ENCODE data around the gene CPLX3.

CPLX3 gene

GRCh38 chr15:74804935-74805334, 21.5 kb upstream of the CPLX3 start:
- DNase-seq = no peak
- H3K4me1 ChIP-seq (ENCODE audit: control insufficient read depth, insufficient read depth, low read length, poor library complexity, severe bottlenecking) = peaks cover 7% of the 10 kb centered on the region
- no peaks in the 10 kb centered on the region for H3K27me3 ChIP-seq (replicated peaks; ENCODE audit: control insufficient read depth, insufficient read depth, low read length, poor library complexity, severe bottlenecking)
- H3K27ac ChIP-seq (ENCODE audit: insufficient read depth, low read length, poor library complexity, severe bottlenecking) = no peak overlapping the region
- no peak overlapping the region for H3K4me3 ChIP-seq (ENCODE audit: insufficient read depth, low read depth, low read length, poor library complexity, severe bottlenecking)
- peaks cover 45% of the 10 kb centered on the region for H3K36me3 ChIP-seq (ENCODE audit: control insufficient read depth, insufficient read depth, low read length)
- no peaks in the 10 kb centered on the region for H3K9me3 ChIP-seq (ENCODE audit: control insufficient read depth, low read length)

- H3K4me3 ChIP-seq (ENCODE audit: insufficient read depth, low read depth, low read length, poor library complexity, severe bottlenecking) = no peak overlapping the region
- no peak overlapping the region for H3K27ac ChIP-seq (ENCODE audit: insufficient read depth, low read length, poor library complexity, severe bottlenecking)
- peaks cover 6% of the 10 kb centered on the region for H3K4me1 ChIP-seq (ENCODE audit: control insufficient read depth, insufficient read depth, low read length, poor library complexity, severe bottlenecking)
- no peak for DNase-seq
- H3K9me3 ChIP-seq (ENCODE audit: control insufficient read depth, low read length) = no peaks in the 10 kb centered on the region
- H3K27me3 ChIP-seq (replicated peaks; ENCODE audit: control insufficient read depth, insufficient read depth, low read length, poor library complexity, severe bottlenecking) = no peaks in the 10 kb centered on the region
- H3K36me3 ChIP-seq (ENCODE audit: control insufficient read depth, insufficient read depth, low read length) = peaks cover 22% of the 10 kb centered on the region
Observed at GRCh38 chr15:74807282-74807681, 19.1 kb upstream of the CPLX3 start.

GRCh38 chr15:74808078-74808839, 18.2 kb upstream of the CPLX3 start:
- no peak overlapping the region for H3K4me3 ChIP-seq (ENCODE audit: insufficient read depth, low read depth, low read length, poor library complexity, severe bottlenecking)
- H3K9me3 ChIP-seq (ENCODE audit: control insufficient read depth, low read length) = no peaks in the 10 kb centered on the region
- no peak for DNase-seq
- H3K4me1 ChIP-seq (ENCODE audit: control insufficient read depth, insufficient read depth, low read length, poor library complexity, severe bottlenecking) = peaks cover 6% of the 10 kb centered on the region
- H3K27me3 ChIP-seq (replicated peaks; ENCODE audit: control insufficient read depth, insufficient read depth, low read length, poor library complexity, severe bottlenecking) = no peaks in the 10 kb centered on the region
- H3K36me3 ChIP-seq (ENCODE audit: control insufficient read depth, insufficient read depth, low read length) = peaks cover 12% of the 10 kb centered on the region
- no peak overlapping the region for H3K27ac ChIP-seq (ENCODE audit: insufficient read depth, low read length, poor library complexity, severe bottlenecking)

- no peak overlapping the region for H3K27ac ChIP-seq (ENCODE audit: insufficient read depth, low read length, poor library complexity, severe bottlenecking)
- DNase-seq = no peak
- H3K27me3 ChIP-seq (replicated peaks; ENCODE audit: control insufficient read depth, insufficient read depth, low read length, poor library complexity, severe bottlenecking) = no peaks in the 10 kb centered on the region
- peaks cover 6% of the 10 kb centered on the region for H3K36me3 ChIP-seq (ENCODE audit: control insufficient read depth, insufficient read depth, low read length)
- H3K9me3 ChIP-seq (ENCODE audit: control insufficient read depth, low read length) = no peaks in the 10 kb centered on the region
- peaks cover 6% of the 10 kb centered on the region for H3K4me1 ChIP-seq (ENCODE audit: control insufficient read depth, insufficient read depth, low read length, poor library complexity, severe bottlenecking)
- H3K4me3 ChIP-seq (ENCODE audit: insufficient read depth, low read depth, low read length, poor library complexity, severe bottlenecking) = no peak overlapping the region
Observed at GRCh38 chr15:74808840-74809229, 17.6 kb upstream of the CPLX3 start.

- Histone ChIP-seq H3K9me3 (ENCODE audit: control insufficient read depth, low read length) (no peaks in the 10 kb centered on the region), H3K36me3 (ENCODE audit: control insufficient read depth, insufficient read depth, low read length) (peaks cover 2% of the 10 kb centered on the region), H3K27ac (ENCODE audit: insufficient read depth, low read length, poor library complexity, severe bottlenecking) (no peak overlapping the region), H3K27me3 (replicated peaks; ENCODE audit: control insufficient read depth, insufficient read depth, low read length, poor library complexity, severe bottlenecking) (no peaks in the 10 kb centered on the region), H3K4me1 (ENCODE audit: control insufficient read depth, insufficient read depth, low read length, poor library complexity, severe bottlenecking) (peaks cover 6% of the 10 kb centered on the region), H3K4me3 (ENCODE audit: insufficient read depth, low read depth, low read length, poor library complexity, severe bottlenecking) (no peak overlapping the region)
- no peak for DNase-seq
Observed at GRCh38 chr15:74809242-74809641, 17.2 kb upstream of the CPLX3 start.

- peaks cover 6% of the 10 kb centered on the region for H3K4me1 ChIP-seq (ENCODE audit: control insufficient read depth, insufficient read depth, low read length, poor library complexity, severe bottlenecking)
- no peak overlapping the region for H3K27ac ChIP-seq (ENCODE audit: insufficient read depth, low read length, poor library complexity, severe bottlenecking)
- H3K27me3 ChIP-seq (replicated peaks; ENCODE audit: control insufficient read depth, insufficient read depth, low read length, poor library complexity, severe bottlenecking) = no peaks in the 10 kb centered on the region
- no peak overlapping the region for H3K4me3 ChIP-seq (ENCODE audit: insufficient read depth, low read depth, low read length, poor library complexity, severe bottlenecking)
- H3K9me3 ChIP-seq (ENCODE audit: control insufficient read depth, low read length) = no peaks in the 10 kb centered on the region
- no peak for DNase-seq
- H3K36me3 ChIP-seq (ENCODE audit: control insufficient read depth, insufficient read depth, low read length) = no peaks in the 10 kb centered on the region
Observed at GRCh38 chr15:74809956-74810355, 16.5 kb upstream of the CPLX3 start.

- DNase-seq = no peak
- Histone ChIP-seq H3K27me3 (replicated peaks; ENCODE audit: control insufficient read depth, insufficient read depth, low read length, poor library complexity, severe bottlenecking) (no peaks in the 10 kb centered on the region), H3K27ac (ENCODE audit: insufficient read depth, low read length, poor library complexity, severe bottlenecking) (no peak within 1 kb of the TSS), H3K4me3 (ENCODE audit: insufficient read depth, low read depth, low read length, poor library complexity, severe bottlenecking) (no peak within 1 kb of the TSS), H3K36me3 (ENCODE audit: control insufficient read depth, insufficient read depth, low read length) (no peaks in the 10 kb centered on the region), H3K4me1 (ENCODE audit: control insufficient read depth, insufficient read depth, low read length, poor library complexity, severe bottlenecking) (no peaks in the 10 kb centered on the region), H3K9me3 (ENCODE audit: control insufficient read depth, low read length) (no peaks in the 10 kb centered on the region)
Observed at GRCh38 chr15:74812533-74812932, 13.9 kb upstream of the CPLX3 start, which contains the start of gene LMAN1L. TSS of gene LMAN1L (plus strand) at chr15:74812835. CDS start at chr15:74812855, 20 bp downstream.

GRCh38 chr15:74815121-74815934, 11.1 kb upstream of the CPLX3 start:
- Histone ChIP-seq H3K36me3 (ENCODE audit: control insufficient read depth, insufficient read depth, low read length) (no peaks in the 10 kb centered on the region), H3K4me1 (ENCODE audit: control insufficient read depth, insufficient read depth, low read length, poor library complexity, severe bottlenecking) (no peaks in the 10 kb centered on the region), H3K4me3 (ENCODE audit: insufficient read depth, low read depth, low read length, poor library complexity, severe bottlenecking) (no peak overlapping the region), H3K9me3 (ENCODE audit: control insufficient read depth, low read length) (no peaks in the 10 kb centered on the region), H3K27me3 (replicated peaks; ENCODE audit: control insufficient read depth, insufficient read depth, low read length, poor library complexity, severe bottlenecking) (no peaks in the 10 kb centered on the region), H3K27ac (ENCODE audit: insufficient read depth, low read length, poor library complexity, severe bottlenecking) (no peak overlapping the region)
- no peak for DNase-seq

- Histone ChIP-seq H3K36me3 (ENCODE audit: control insufficient read depth, insufficient read depth, low read length) (no peaks in the 10 kb centered on the region), H3K4me1 (ENCODE audit: control insufficient read depth, insufficient read depth, low read length, poor library complexity, severe bottlenecking) (no peaks in the 10 kb centered on the region), H3K27ac (ENCODE audit: insufficient read depth, low read length, poor library complexity, severe bottlenecking) (no peak overlapping the region), H3K9me3 (ENCODE audit: control insufficient read depth, low read length) (no peaks in the 10 kb centered on the region), H3K4me3 (ENCODE audit: insufficient read depth, low read depth, low read length, poor library complexity, severe bottlenecking) (no peak overlapping the region), H3K27me3 (replicated peaks; ENCODE audit: control insufficient read depth, insufficient read depth, low read length, poor library complexity, severe bottlenecking) (no peaks in the 10 kb centered on the region)
- DNase-seq = no peak
Observed at GRCh38 chr15:74815961-74816360, 10.5 kb upstream of the CPLX3 start.

All from effector memory CD4-positive, alpha-beta T cell (primary cell).